ENCODE results near the gene RPL11. TPM values are rescaled to one million over a fixed set of nuclear protein-coding genes. Genes with fewer than 3 reads are reported as not detected.

RPL11 gene
- total RNA-seq, 2 donors from 2014 or later: 560 to 666 TPM

DNA sequence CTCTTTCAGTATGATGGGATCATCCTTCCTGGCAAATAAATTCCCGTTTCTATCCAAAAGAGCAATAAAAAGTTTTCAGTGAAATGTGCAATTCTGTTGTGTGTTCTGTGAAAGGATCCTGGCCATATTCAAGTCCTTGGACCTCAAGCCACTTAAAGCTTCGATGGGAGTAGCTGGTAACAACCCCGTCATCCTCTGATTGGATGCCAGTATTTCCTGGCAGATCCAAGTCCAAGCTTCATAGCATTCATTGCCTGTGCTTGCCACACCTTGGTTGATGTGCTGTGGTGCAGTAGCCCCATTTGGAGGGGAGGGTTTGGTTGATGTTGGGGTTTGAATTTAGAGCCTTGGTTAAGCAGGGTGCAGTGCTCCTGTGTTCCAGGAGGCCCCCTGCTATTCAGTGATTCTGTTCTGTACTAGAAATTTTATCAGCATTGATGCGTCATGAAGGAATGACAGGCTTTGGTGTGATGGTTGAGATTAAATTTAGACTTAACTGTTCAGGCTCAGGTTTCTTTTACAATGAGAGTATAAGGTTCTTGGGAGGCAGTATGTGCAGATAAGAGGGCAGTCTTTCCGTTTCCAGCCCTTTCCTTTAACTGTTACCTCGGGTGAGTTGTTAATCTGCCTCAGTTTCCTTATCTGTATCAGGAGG lies 4.9 kb downstream of the RPL11 start:
- Mint-ChIP-seq H3K27me3 (no peaks in the 10 kb centered on the region), H3K4me1 (ENCODE audit: low read depth in 2 of 2) (peaks cover 60 to 64% of the 10 kb centered on the region in 2 donors), H3K4me3 (peak overlapping the region; percentile 91), H3K27ac (peak overlapping the region; percentile 92 to 95), H3K36me3 (peaks cover 68% of the 10 kb centered on the region), H3K9me3 (no peaks in the 10 kb centered on the region)
- no peak for DNase-seq (ENCODE audit: low spot score)
- no peak for ATAC-seq

DNA sequence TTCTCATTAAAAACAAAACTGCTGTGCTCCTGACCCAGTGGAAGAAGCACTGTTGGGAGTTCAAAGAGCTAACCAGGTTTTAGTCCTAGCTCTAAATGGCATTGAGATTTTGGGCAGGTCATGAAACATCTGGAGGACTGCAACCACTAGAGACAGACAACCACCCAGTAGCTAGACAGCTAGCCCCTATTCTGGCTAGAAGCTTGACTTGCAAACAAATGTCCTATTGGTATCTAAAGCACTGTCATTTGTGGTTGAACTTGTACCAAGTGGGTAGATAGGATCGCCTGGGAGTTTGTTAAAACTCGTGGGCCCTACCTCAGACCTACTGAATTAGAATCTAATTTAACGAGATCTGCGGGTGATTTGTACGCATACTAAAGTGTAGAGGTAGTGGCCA lies 6.9 kb downstream of the RPL11 start:
- peaks cover 54% of the 10 kb centered on the region for H3K36me3 Mint-ChIP-seq
- H3K4me1 Mint-ChIP-seq (ENCODE audit: low read depth in 2 of 2): peaks cover 48 to 49% of the 10 kb centered on the region in 2 donors
- ATAC-seq: no peak
- H3K9me3 Mint-ChIP-seq: no peaks in the 10 kb centered on the region
- H3K27me3 Mint-ChIP-seq: no peaks in the 10 kb centered on the region
- H3K27ac Mint-ChIP-seq: peak overlapping the region in 1 of 2 donors; percentile 48
- H3K4me3 Mint-ChIP-seq: no peak overlapping the region
- no peak for DNase-seq (ENCODE audit: low spot score)

DNA sequence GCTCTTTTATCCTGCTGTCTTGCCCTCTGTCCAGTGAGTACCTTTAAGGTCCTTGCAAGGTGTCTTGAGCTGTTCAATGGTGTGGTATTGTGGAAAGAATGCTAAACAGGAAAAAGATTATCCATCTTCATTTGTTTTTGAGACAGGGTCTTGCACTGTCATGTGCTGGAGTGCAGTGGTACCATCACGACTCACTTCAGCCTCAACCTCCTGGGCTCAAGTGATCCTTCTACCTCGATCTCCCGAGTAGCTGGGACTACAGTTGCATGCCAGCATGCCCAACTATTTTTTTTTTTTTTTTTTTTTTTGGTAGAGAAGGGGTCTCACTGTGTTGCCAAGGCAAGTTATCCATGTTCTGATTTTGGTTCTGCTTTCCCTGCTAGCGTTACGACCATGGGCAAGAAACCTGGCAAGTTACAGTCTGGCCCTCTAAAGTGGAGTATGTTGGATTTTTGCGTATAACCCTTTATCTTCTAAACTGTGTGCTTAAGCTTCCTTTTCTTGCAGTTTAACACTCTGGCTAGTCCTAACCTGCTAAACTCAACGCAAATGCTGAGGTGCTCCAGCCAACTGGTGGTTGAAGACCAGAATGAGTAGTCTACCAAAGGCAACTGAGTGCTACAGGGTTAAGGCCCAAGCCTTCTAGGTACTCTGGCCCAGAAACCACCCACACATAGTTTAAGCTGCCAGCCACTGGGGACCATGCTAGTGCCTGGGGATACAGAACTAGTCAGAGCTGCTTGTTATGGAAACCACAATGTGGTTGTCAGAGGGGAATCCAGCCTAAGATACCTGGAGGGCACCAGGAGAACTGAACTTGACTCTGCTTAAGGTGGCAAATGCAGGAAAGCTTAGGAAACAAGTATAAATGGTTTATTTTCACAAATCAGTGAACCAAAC lies 7.9 kb downstream of the RPL11 start:
- ATAC-seq: peak; percentile 65 to 77
- Mint-ChIP-seq H3K9me3 (no peaks in the 10 kb centered on the region), H3K4me1 (ENCODE audit: low read depth in 2 of 2) (peaks cover 39 to 42% of the 10 kb centered on the region in 2 donors), H3K27ac (peak overlapping the region; percentile 36 to 75), H3K27me3 (no peaks in the 10 kb centered on the region), H3K4me3 (peak overlapping the region; percentile 39), H3K36me3 (peaks cover 44% of the 10 kb centered on the region)
- DNase-seq (ENCODE audit: low spot score): no peak

DNA sequence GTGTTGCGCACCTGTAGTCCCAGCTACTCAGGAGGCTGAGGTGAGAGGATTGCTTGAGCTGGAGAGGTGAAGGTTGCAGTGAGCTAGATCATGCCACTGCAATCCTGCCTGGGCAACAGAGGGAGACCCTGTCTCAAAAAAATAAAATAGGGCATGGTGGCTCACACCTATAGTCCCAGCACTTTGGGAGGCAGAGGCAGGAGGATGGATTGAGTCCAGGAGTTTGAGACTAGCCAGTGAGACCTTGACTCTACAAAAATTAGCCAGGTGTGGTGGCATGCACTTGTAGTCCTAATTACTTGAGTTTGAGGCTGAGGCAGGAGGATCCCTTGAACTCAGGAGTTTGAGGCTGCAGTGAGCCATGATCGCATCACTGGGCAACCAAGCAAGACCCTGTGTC lies 9.7 kb downstream of the RPL11 start:
- H3K27ac Mint-ChIP-seq: no peak overlapping the region
- peaks cover 26% of the 10 kb centered on the region for H3K36me3 Mint-ChIP-seq
- ATAC-seq (no peak), DNase-seq (ENCODE audit: low spot score) (no peak)
- no peaks in the 10 kb centered on the region for H3K27me3 Mint-ChIP-seq
- H3K4me1 Mint-ChIP-seq (ENCODE audit: low read depth in 2 of 2): peaks cover 21 to 25% of the 10 kb centered on the region in 2 donors
- H3K9me3 Mint-ChIP-seq: no peaks in the 10 kb centered on the region
- no peak overlapping the region for H3K4me3 Mint-ChIP-seq

DNA sequence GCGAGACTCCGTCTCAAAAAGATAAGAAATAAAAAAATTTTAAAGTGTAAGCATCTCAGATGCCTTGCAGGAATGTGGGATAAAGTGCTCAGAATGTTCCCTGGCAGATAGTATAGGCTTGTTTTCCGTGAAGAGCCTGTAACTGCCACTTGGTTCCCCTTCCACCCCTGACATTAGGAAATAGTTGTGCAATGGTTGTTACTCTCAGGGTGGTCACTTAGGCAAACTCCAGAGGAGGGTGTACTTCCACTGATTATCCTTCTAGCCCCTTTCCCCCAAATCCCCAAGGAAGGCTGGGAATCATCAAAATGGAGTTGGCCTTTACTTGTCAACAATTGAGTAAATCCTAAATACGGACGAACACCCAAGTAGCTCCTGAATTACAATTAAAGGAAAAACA lies 10.4 kb downstream of the RPL11 start:
- H3K4me3 Mint-ChIP-seq: no peak overlapping the region
- ATAC-seq (no peak), DNase-seq (ENCODE audit: low spot score) (no peak)
- no peak overlapping the region for H3K27ac Mint-ChIP-seq
- peaks cover 21% of the 10 kb centered on the region for H3K36me3 Mint-ChIP-seq
- peaks cover 16 to 21% of the 10 kb centered on the region in 2 donors for H3K4me1 Mint-ChIP-seq (ENCODE audit: low read depth in 2 of 2)
- H3K27me3 Mint-ChIP-seq: no peaks in the 10 kb centered on the region
- H3K9me3 Mint-ChIP-seq: no peaks in the 10 kb centered on the region

DNA sequence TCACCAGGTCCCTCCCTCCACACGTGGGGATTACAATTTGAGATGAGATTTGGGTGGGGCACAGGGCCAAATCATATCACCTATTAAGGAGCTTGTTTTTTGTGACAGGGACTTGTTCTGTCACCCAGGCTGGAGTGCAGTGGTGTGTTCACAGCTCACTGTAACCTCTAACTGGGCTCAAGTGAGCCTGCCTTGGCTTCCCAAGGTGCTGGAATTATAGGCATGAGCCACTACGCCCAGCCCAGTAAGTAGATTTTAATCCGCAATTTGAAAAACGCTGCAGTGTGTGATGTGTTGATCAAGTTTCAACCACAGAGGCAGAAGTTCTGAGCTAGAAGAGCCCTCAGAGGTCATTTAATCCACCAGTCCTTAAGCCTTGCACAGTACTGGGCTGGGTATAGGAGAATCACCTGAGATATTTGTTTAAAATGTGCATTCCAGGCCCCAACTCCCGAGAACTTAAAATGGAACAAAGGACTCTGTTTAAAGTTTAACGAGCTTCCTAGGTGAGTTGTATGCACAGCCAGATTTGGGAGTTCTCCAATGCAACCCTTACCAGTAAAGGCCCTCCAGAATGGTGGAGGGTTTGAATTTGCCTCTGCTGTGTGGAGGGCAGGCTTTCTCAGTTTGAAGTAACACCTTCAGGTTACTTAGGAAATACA lies 13.4 kb downstream of the RPL11 start:
- Mint-ChIP-seq H3K4me3 (no peak overlapping the region), H3K4me1 (ENCODE audit: low read depth in 2 of 2) (peaks cover 20 to 23% of the 10 kb centered on the region in 2 donors), H3K27me3 (no peaks in the 10 kb centered on the region), H3K27ac (no peak overlapping the region), H3K36me3 (peaks cover 6% of the 10 kb centered on the region), H3K9me3 (no peaks in the 10 kb centered on the region)
- DNase-seq (ENCODE audit: low spot score) (no peak), ATAC-seq (no peak)

DNA sequence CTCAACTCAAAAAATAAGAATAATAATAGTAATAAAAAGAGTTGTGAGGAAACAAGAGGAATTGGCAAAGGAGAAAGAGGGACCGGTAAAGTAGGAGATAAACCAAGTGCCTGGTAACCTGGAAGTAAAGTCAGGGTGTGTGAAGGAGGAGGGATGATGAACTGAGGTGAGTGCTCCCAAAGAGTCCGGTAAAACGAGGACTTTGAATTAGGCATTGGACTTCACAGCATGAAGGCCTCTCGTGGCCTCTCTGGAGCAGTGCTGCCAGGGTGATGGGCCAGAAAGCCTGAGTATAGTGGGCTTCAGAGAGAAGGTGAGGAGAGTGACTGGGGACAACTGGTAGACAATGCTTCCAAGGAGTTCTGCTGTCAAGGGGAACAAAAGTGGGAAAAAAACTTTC lies 17.6 kb downstream of the RPL11 start:
- no peak for ATAC-seq
- Mint-ChIP-seq H3K27ac (peak overlapping the region; percentile 20 to 67), H3K27me3 (no peaks in the 10 kb centered on the region), H3K4me1 (ENCODE audit: low read depth in 2 of 2) (peaks cover 15 to 22% of the 10 kb centered on the region in 2 donors), H3K9me3 (no peaks in the 10 kb centered on the region), H3K36me3 (no peaks in the 10 kb centered on the region), H3K4me3 (no peak overlapping the region)
- no peak for DNase-seq (ENCODE audit: low spot score)

DNA sequence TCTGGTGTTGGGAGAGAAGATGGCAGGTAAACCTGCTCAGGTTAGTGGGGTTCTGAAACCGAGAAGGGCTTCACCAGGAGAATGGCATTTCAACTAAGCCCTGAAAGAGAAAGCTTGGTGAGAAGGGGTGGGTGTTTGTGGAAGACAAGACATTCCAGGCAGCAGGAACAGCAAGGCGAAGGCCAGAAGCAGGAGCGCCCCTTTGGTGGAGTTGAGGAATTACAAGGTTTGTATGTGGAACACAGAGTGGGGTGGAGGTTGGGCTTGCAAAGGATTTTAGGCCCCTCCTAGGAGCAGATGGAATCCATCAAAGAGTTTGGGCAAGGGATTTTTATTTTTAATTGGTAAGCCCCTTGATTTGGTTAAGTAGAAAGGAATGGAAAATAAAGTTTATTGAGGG lies 26.9 kb downstream of the RPL11 start:
- H3K9me3 Mint-ChIP-seq: no peaks in the 10 kb centered on the region
- no peak for ATAC-seq
- no peaks in the 10 kb centered on the region for H3K36me3 Mint-ChIP-seq
- H3K4me1 Mint-ChIP-seq (ENCODE audit: low read depth in 2 of 2): peaks cover 40 to 43% of the 10 kb centered on the region in 2 donors
- H3K4me3 Mint-ChIP-seq: peak overlapping the region; percentile 85
- no peaks in the 10 kb centered on the region for H3K27me3 Mint-ChIP-seq
- no peak for DNase-seq (ENCODE audit: low spot score)
- peak overlapping the region; percentile 92 to 93 for H3K27ac Mint-ChIP-seq

DNA sequence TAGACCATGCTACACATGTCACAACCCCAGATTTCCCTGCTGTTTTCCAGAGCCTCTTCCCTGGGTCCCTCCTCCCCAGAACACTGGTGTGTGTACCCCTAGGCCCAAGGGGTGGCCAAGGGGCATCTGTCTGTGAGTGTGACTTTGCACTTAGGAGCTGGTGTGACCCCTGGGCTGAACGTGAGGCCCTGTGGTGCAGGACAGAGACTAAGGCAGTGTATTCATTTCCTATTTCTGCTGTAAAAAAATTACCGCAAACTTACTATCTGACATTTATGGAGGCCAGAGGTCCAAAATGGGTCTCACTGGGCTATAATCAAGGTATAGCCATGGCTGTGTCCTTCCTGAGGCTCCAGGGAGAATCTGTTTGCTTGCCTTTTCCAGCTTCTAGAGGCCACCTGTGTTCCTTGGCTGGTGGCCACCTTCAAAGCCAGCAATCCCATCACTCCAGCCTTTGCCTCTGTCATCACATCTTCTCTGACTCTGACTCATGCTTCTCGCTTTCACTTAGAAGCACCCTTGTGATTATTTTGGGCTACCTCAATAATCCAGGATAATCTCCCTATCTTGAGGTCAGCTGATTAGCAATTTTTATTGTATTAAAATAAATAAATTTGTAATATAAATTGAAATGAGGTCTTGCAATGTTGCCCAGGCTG lies 27.7 kb downstream of the RPL11 start:
- Mint-ChIP-seq H3K27me3 (no peaks in the 10 kb centered on the region), H3K27ac (peak overlapping the region; percentile 92 to 93), H3K4me3 (peak overlapping the region; percentile 85), H3K36me3 (no peaks in the 10 kb centered on the region), H3K4me1 (ENCODE audit: low read depth in 2 of 2) (peaks cover 40 to 45% of the 10 kb centered on the region in 2 donors), H3K9me3 (no peaks in the 10 kb centered on the region)
- DNase-seq (ENCODE audit: low spot score): no peak
- no peak for ATAC-seq

DNA sequence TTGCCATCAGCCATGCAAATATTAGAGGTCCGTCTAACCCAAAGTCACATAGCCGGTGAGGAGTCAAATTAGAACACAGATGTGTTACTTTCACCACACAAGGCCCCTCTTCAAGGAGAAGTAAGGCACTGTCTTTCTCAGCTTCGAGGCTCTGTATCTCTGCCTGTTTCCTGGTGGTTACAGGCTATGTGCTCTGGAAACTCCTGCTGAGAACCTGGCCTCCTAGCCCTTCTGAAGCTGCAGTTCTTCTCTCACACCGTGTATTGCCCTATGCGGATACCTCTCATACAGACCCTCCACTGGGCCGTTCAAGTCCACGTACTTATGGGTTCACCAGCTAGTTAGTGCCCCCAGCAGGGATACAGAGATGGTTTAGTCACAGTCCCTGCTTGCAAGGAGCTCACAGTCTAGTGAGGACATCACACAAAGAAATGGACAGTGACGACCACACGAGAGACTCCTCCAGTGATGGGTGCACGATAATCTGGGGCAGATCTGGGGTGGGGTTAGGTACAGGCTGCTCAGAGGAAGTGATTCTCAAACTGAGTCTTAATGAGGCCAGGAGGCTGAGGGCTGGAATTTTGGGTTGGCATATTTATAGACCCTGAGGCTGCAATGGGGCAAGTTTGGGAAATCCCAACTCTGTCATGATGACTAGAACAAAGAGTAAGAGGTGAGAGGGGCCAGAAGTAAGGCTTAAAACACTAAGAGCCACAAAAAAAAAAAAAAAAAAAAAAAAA lies 28.8 kb downstream of the RPL11 start:
- peaks cover 40 to 45% of the 10 kb centered on the region in 2 donors for H3K4me1 Mint-ChIP-seq (ENCODE audit: low read depth in 2 of 2)
- DNase-seq (ENCODE audit: low spot score) (peak; percentile 77), ATAC-seq (peak; percentile 89 to 92)
- H3K27ac Mint-ChIP-seq: peak overlapping the region; percentile 92 to 93
- peak overlapping the region; percentile 85 for H3K4me3 Mint-ChIP-seq
- no peaks in the 10 kb centered on the region for H3K36me3 Mint-ChIP-seq
- H3K9me3 Mint-ChIP-seq: no peaks in the 10 kb centered on the region
- H3K27me3 Mint-ChIP-seq: no peaks in the 10 kb centered on the region

DNA sequence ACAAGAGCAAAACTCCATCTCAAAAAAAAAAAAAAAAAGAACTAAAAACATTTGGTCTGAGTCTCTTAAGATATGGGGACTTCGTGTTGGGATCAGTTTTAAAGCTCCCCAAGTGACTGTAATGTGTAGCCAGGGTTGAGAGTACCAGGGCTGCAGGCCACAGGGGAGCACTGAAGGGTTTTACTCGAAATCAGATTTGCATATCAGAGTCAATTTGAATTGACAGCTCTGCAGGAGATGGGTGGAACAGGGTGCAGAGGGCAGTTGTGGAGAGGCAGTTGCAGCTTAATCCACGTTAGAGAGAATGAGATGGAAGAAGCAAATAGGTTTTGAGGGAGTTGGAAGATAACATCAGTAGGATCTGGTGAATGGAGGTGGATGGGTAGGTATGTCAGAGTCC lies 31.0 kb downstream of the RPL11 start:
- DNase-seq (ENCODE audit: low spot score) (no peak), ATAC-seq (peak in 1 of 2 donors; percentile 40)
- H3K9me3 Mint-ChIP-seq: no peaks in the 10 kb centered on the region
- H3K4me1 Mint-ChIP-seq (ENCODE audit: low read depth in 2 of 2): peaks cover 36% of the 10 kb centered on the region in 2 donors
- H3K36me3 Mint-ChIP-seq: no peaks in the 10 kb centered on the region
- peak overlapping the region; percentile 69 for H3K4me3 Mint-ChIP-seq
- H3K27me3 Mint-ChIP-seq: no peaks in the 10 kb centered on the region
- H3K27ac Mint-ChIP-seq: peak overlapping the region; percentile 59 to 92

DNA sequence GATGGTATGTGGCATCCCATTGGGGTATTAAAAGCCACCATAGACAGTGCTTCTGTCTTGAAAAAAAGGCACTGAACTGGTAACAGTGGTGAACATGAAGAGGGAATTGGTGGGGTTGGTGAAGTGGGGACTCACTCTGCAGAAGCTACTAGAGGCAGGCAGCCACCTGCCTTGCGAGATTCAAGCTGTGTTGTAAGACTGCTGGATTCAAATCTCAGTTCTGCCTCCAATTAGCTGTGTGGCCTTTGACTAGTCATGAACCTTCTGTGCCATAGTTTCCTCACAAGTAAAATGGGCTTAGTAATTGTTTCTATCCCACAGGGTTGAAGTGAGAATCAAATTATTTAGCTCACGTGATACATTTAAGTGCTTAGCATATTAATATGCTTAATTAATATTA lies 35.1 kb downstream of the RPL11 start:
- Mint-ChIP-seq H3K36me3 (no peaks in the 10 kb centered on the region), H3K27me3 (no peaks in the 10 kb centered on the region), H3K4me3 (no peak overlapping the region), H3K9me3 (no peaks in the 10 kb centered on the region), H3K27ac (peak overlapping the region in 1 of 2 donors; percentile 63), H3K4me1 (ENCODE audit: low read depth in 2 of 2) (peaks cover 11 to 16% of the 10 kb centered on the region in 2 donors)
- no peak for DNase-seq (ENCODE audit: low spot score)
- peak in 1 of 2 donors; percentile 36 for ATAC-seq

DNA sequence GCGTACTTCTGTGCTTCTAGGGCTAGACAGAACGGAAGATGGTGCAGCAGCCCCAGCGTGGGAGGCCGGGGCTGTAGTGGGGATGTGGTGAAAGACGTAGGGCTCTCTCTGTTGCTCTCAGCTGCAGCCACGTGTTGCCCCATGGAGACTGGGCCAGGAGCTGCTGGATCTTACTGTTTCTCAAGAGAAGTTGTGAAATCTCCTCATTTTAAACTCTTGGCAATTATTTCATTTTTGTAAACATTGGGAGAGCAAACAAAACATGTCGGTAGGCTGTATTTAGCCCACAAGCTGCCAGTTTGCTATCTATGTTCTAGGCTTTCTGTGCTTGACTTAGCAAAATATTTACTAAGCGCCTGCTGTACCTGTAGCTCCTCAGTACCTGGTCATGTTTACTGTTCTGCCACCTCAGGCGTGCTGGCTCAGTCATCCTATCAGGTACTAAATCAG lies 35.8 kb downstream of the RPL11 start:
- Mint-ChIP-seq H3K4me1 (ENCODE audit: low read depth in 2 of 2) (peaks cover 17 to 20% of the 10 kb centered on the region in 2 donors), H3K27ac (peak overlapping the region in 1 of 2 donors; percentile 63), H3K27me3 (no peaks in the 10 kb centered on the region), H3K36me3 (no peaks in the 10 kb centered on the region), H3K9me3 (no peaks in the 10 kb centered on the region), H3K4me3 (no peak overlapping the region)
- DNase-seq (ENCODE audit: low spot score): no peak
- ATAC-seq: peak; percentile 65
